NCI-H2107 treated with DMSO at 0.1 percent for 48 hours (cell line): ENCODE data around the gene SPIN1.

Experiments
- DNase-seq: peaks from one replicate; lab custom pipeline; 2025; ENCODE audit not compliant: unreplicated experiment; lab: John Stamatoyannopoulos, UW

The SPIN1 gene

GRCh38 chr9:88488166-88488565, 99.9 kb downstream of the SPIN1 start:
- DNase-seq: no peak

GRCh38 chr9:88494983-88495721, 106.9 kb downstream of the SPIN1 start:
- no peak for DNase-seq

- DNase-seq: no peak
Measured at GRCh38 chr9:88497224-88497623, 109.0 kb downstream of the SPIN1 start.

GRCh38 chr9:88498880-88499279, 110.6 kb downstream of the SPIN1 start:
- no peak for DNase-seq

- no peak for DNase-seq
Measured at GRCh38 chr9:88501086-88501485, 112.8 kb downstream of the SPIN1 start.

- no peak for DNase-seq
Measured at GRCh38 chr9:88502552-88503034, 114.3 kb downstream of the SPIN1 start.

- no peak for DNase-seq
Measured at GRCh38 chr9:88503081-88503844, 115.0 kb downstream of the SPIN1 start.

GRCh38 chr9:88503845-88504764, 115.9 kb downstream of the SPIN1 start:
- DNase-seq: no peak

- no peak for DNase-seq
Measured at GRCh38 chr9:88508326-88508725, 120.1 kb downstream of the SPIN1 start.

- no peak for DNase-seq
Measured at GRCh38 chr9:88511906-88512305, 123.7 kb downstream of the SPIN1 start.

GRCh38 chr9:88514247-88514646, 126.0 kb downstream of the SPIN1 start:
- no peak for DNase-seq

- DNase-seq: no peak
Measured at GRCh38 chr9:88521308-88521707, 133.1 kb downstream of the SPIN1 start.

GRCh38 chr9:88522360-88522759, 134.1 kb downstream of the SPIN1 start:
- DNase-seq: no peak

- no peak for DNase-seq
Measured at GRCh38 chr9:88523056-88523455, 134.8 kb downstream of the SPIN1 start.

GRCh38 chr9:88524911-88525310, 136.7 kb downstream of the SPIN1 start:
- no peak for DNase-seq

GRCh38 chr9:88527618-88528017, 139.4 kb downstream of the SPIN1 start:
- DNase-seq: no peak
